ENCODE results near the gene FAM151B. TPM values are rescaled to one million over a fixed set of nuclear protein-coding genes. Genes with fewer than 3 reads are reported as not detected.
"Not testable (repeated sequence)": the region's sequence is repeated elsewhere in the genome, so short reads cannot be mapped to it uniquely, and the experiment has no call there.

The FAM151B gene
- total RNA-seq, 3 donors from 2014 or later (not counting 1 experiment from before 2014, with no cell fraction given) = 0.21 to 0.45 (median 0.43) TPM

DNA sequence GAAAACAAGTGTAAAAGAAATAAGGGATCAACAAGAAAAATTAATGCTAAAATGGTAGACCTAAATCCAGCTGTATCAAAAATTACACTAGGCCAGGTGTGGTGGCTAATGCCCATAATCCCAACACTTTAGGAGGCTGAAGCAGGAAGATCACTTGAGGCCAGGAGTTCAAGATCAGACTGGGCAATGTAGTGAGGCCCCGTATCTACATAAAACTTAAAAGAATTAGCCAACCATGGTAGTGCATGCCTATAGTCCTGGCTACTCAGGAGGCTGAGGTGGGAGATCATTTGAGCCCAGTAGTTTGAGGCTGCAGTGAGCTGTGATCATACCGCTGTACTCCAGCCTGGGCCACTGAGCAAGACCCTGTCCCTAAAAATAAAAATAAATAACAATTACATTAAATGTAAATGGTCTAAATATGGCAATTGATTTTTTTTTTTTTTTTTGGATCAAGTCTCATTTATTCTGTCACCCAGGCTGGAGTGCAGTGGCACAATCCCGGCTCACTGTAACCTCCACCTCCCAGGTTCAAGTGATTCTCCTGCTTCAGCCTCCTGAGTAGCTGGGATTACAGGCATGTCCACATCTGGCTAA is 4.2 kb upstream of the FAM151B start:
- Histone ChIP-seq H3K4me1 (ENCODE audit: control insufficient read depth, insufficient read depth, low read length) (peaks cover 12% of the 10 kb centered on the region), H3K36me3 (ENCODE audit: control insufficient read depth, insufficient read depth, low read length) (no peaks in the 10 kb centered on the region), H3K9me3 (ENCODE audit: control insufficient read depth, insufficient read depth, low read length) (peaks cover 11% of the 10 kb centered on the region), H3K4me3 (ENCODE audit: low read length) (no peak overlapping the region), H3K27ac (ENCODE audit: low read length) (no peak overlapping the region), H3K27me3 (ENCODE audit: control insufficient read depth, insufficient read depth, low read length) (peaks cover 5% of the 10 kb centered on the region)
- H3K9me3 Mint-ChIP-seq = peaks cover 5 to 8% of the 10 kb centered on the region in 2 donors
- ATAC-seq (no peak), DNase-seq (no peak)
- TF ChIP-seq, protein P1, sequence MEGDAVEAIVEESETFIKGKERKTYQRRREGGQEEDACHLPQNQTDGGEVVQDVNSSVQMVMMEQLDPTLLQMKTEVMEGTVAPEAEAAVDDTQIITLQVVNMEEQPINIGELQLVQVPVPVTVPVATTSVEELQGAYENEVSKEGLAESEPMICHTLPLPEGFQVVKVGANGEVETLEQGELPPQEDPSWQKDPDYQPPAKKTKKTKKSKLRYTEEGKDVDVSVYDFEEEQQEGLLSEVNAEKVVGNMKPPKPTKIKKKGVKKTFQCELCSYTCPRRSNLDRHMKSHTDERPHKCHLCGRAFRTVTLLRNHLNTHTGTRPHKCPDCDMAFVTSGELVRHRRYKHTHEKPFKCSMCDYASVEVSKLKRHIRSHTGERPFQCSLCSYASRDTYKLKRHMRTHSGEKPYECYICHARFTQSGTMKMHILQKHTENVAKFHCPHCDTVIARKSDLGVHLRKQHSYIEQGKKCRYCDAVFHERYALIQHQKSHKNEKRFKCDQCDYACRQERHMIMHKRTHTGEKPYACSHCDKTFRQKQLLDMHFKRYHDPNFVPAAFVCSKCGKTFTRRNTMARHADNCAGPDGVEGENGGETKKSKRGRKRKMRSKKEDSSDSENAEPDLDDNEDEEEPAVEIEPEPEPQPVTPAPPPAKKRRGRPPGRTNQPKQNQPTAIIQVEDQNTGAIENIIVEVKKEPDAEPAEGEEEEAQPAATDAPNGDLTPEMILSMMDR (IDR thresholded peaks at IDR 0.05) = no peak
- H3K36me3 Mint-ChIP-seq = peaks cover 28% of the 10 kb centered on the region
- intact Hi-C loops (cut with micrococcal nuclease) = loop anchor here (5.0 kb wide), 1 partner anchor 189 kb away; no protein-coding TSS in a partner anchor
- 100% methylated on average over 2 of the region's 3 CpGs for WGBS (ENCODE audit: insufficient coverage)
- peaks cover 9 to 17% of the 10 kb centered on the region in 2 donors for H3K27me3 Mint-ChIP-seq (ENCODE audit: low read depth in 2 of 2)
- no peak overlapping the region for H3K27ac Mint-ChIP-seq
- peaks cover 9 to 12% of the 10 kb centered on the region in 2 donors for H3K4me1 Mint-ChIP-seq
- H3K4me3 Mint-ChIP-seq = no peak overlapping the region

DNA sequence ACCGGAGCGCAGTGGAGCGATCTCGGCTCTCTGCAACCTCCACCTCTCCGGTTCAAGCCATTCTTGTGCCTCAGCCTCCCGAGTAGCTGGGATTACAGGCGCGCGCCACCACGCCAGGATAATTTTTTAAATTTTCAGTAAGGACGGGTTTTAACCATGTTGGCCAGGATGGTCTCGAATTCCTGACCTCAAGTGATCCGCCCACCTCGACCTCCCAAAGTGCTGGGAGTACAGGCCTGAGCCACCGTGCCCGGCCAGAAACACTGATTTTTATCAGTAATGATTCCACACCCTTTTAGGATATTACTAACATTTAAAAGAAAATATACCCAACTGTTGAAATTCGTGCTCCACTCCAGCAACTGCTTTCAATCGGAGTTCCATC is 464 bp upstream of the FAM151B start:
- Histone ChIP-seq H3K9me3 (ENCODE audit: control insufficient read depth, insufficient read depth, low read length) (peaks cover 8% of the 10 kb centered on the region), H3K4me1 (ENCODE audit: control insufficient read depth, insufficient read depth, low read length) (peaks cover 12% of the 10 kb centered on the region), H3K27ac (ENCODE audit: low read length) (no peak overlapping the region), H3K36me3 (ENCODE audit: control insufficient read depth, insufficient read depth, low read length) (no peaks in the 10 kb centered on the region), H3K4me3 (ENCODE audit: low read length) (peak overlapping the region; percentile 19), H3K27me3 (ENCODE audit: control insufficient read depth, insufficient read depth, low read length) (peaks cover 8% of the 10 kb centered on the region)
- 65% methylated on average over 18 of the region's 18 CpGs for WGBS (ENCODE audit: insufficient coverage)
- Mint-ChIP-seq H3K27ac (no peak overlapping the region), H3K9me3 (peaks cover 5% of the 10 kb centered on the region in 2 donors), H3K36me3 (peaks cover 21% of the 10 kb centered on the region), H3K4me1 (peaks cover 9 to 12% of the 10 kb centered on the region in 2 donors), H3K27me3 (ENCODE audit: low read depth in 2 of 2) (peaks cover 24 to 40% of the 10 kb centered on the region in 2 donors), H3K4me3 (peak overlapping the region; percentile 66)
- intact Hi-C loops (cut with micrococcal nuclease) = no loop called here
- TF ChIP-seq, protein P1 (IDR thresholded peaks at IDR 0.05) = no peak
- ATAC-seq (no peak), DNase-seq (no peak)

DNA sequence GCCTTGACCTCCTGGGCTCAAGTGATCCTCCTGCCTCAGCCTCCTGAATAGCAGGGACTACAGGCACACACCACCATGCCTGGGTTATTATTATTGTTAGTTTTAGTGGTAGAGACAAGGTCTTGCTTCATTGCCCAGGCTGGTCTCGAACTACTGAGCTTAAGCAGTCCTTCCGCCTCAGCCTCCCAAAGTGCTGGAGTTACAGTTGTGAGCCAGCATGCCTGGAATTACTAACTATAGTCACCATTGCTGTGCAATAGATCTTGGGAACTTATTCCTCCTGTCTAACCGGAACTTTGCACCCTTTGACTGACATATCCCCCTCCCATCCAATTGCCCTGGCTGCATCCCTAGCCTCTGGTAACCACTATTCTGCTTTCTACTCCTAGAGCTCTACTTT is 3.4 kb downstream of the FAM151B start:
- Mint-ChIP-seq H3K27ac (no peak overlapping the region), H3K27me3 (ENCODE audit: low read depth in 2 of 2) (peaks cover 27 to 46% of the 10 kb centered on the region in 2 donors), H3K36me3 (peaks cover 10% of the 10 kb centered on the region), H3K4me1 (peaks cover 9 to 12% of the 10 kb centered on the region in 2 donors), H3K4me3 (no peak overlapping the region), H3K9me3 (peaks cover 0 to 3% of the 10 kb centered on the region in 2 donors)
- ATAC-seq (no peak), DNase-seq (no peak)
- H3K27me3 ChIP-seq (ENCODE audit: control insufficient read depth, insufficient read depth, low read length) = peaks cover 8% of the 10 kb centered on the region
- H3K4me3 ChIP-seq (ENCODE audit: low read length) = no peak overlapping the region
- H3K27ac ChIP-seq (ENCODE audit: low read length) = no peak overlapping the region
- intact Hi-C loops (cut with micrococcal nuclease) = no loop called here
- H3K9me3 ChIP-seq (ENCODE audit: control insufficient read depth, insufficient read depth, low read length) = no peaks in the 10 kb centered on the region
- TF ChIP-seq, protein P1 (IDR thresholded peaks at IDR 0.05) = no peak
- peaks cover 12% of the 10 kb centered on the region for H3K4me1 ChIP-seq (ENCODE audit: control insufficient read depth, insufficient read depth, low read length)
- WGBS (ENCODE audit: insufficient coverage) = 91% methylated on average over 3 of the region's 3 CpGs
- H3K36me3 ChIP-seq (ENCODE audit: control insufficient read depth, insufficient read depth, low read length) = no peaks in the 10 kb centered on the region

DNA sequence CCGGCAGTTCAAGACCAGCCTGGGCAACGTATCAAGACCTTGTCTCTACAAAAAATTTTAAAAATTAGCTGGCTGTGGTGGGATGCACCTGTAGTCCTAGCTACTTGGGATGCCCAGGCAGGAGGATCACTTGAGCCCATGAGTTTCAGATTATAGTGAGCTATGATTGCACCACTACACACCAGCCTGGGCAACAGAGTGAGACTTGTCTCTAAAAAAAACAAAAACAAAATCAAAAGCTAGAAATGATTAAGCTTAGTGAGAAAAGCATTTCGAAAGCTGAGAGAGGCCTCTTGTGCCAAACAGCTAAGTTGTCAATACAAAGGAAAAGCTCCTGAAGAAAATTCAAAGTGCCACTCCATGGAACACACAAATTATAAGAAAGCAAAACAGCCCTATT is 4.8 kb downstream of the FAM151B start:
- H3K9me3 ChIP-seq (ENCODE audit: control insufficient read depth, insufficient read depth, low read length) = no peaks in the 10 kb centered on the region
- H3K4me1 Mint-ChIP-seq = peaks cover 0 to 8% of the 10 kb centered on the region in 2 donors
- no peaks in the 10 kb centered on the region for H3K36me3 ChIP-seq (ENCODE audit: control insufficient read depth, insufficient read depth, low read length)
- H3K4me3 ChIP-seq (ENCODE audit: low read length) = no peak overlapping the region
- H3K4me1 ChIP-seq (ENCODE audit: control insufficient read depth, insufficient read depth, low read length) = peaks cover 8% of the 10 kb centered on the region
- H3K4me3 Mint-ChIP-seq = no peak overlapping the region
- intact Hi-C loops (cut with micrococcal nuclease) = no loop called here
- DNase-seq (no peak), ATAC-seq (no peak)
- peaks cover 0 to 3% of the 10 kb centered on the region in 2 donors for H3K9me3 Mint-ChIP-seq
- peaks cover 17 to 35% of the 10 kb centered on the region in 2 donors for H3K27me3 Mint-ChIP-seq (ENCODE audit: low read depth in 2 of 2)
- H3K27ac Mint-ChIP-seq = no peak overlapping the region
- H3K27me3 ChIP-seq (ENCODE audit: control insufficient read depth, insufficient read depth, low read length) = peaks cover 8% of the 10 kb centered on the region
- H3K27ac ChIP-seq (ENCODE audit: low read length) = no peak overlapping the region
- no peaks in the 10 kb centered on the region for H3K36me3 Mint-ChIP-seq
- WGBS (ENCODE audit: insufficient coverage) = 79% methylated on average over 3 of the region's 3 CpGs
- TF ChIP-seq, protein P1 (IDR thresholded peaks at IDR 0.05) = no peak

DNA sequence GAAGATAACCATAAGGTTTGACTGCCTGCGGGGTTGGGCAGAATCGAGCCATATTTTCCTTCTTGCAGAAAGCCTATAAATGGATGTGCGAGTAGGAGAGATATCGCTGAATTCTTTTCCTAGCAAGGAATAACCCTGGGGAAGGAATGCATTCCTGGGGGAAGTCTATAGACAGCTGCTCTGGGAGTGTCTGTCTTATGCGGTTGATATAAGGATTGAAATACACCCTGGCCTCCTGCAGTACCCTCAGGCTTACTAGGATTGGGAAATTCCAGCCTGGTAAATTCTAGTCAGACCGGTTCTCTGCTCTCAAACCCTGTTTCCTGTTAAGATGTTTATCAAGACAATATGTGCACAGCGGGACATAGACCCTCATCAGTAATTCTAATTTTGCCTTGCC is 5.5 kb downstream of the FAM151B start:
- H3K4me1 Mint-ChIP-seq; intact Hi-C loops (cut with micrococcal nuclease); ATAC-seq; H3K4me3 ChIP-seq (ENCODE audit: low read length); H3K4me3 Mint-ChIP-seq; H3K27ac ChIP-seq (ENCODE audit: low read length); DNase-seq; H3K36me3 Mint-ChIP-seq; H3K4me1 ChIP-seq (ENCODE audit: control insufficient read depth, insufficient read depth, low read length); H3K9me3 ChIP-seq (ENCODE audit: control insufficient read depth, insufficient read depth, low read length); H3K27ac Mint-ChIP-seq; H3K9me3 Mint-ChIP-seq; H3K36me3 ChIP-seq (ENCODE audit: control insufficient read depth, insufficient read depth, low read length); H3K27me3 ChIP-seq (ENCODE audit: control insufficient read depth, insufficient read depth, low read length): not testable (repeated sequence)
- peaks cover 17 to 33% of the 10 kb centered on the region in 2 donors for H3K27me3 Mint-ChIP-seq (ENCODE audit: low read depth in 2 of 2)
- 82% methylated on average over 7 of the region's 7 CpGs for WGBS (ENCODE audit: insufficient coverage)

Data from natural killer cell (primary cell).